Vagina (tissue), 2 donors: ENCODE measurements around the gene PRDM16.

Experiments
- POLR2A ChIP-seq, 2 donors: fragments of 450-650 bp; IDR thresholded peaks; one replicate each; pipeline ENCODE4 v1.6.1; 2017; ENCODE audit warnings: antibody characterized with exemption in 2 of 2, mild to moderate bottlenecking in 2 of 2, moderate library complexity in 2 of 2
- POLR2AphosphoS5 ChIP-seq, 2 donors: sonication (generic); formaldehyde crosslinking; IDR thresholded peaks; one replicate each; pipeline ENCODE4 v1.9.0; 2017; ENCODE audit warnings: antibody characterized with exemption in 2 of 2, mild to moderate bottlenecking in 2 of 2, low read depth in 1 of 2; ENCODE audit not compliant: insufficient read depth in 1 of 2
- TF ChIP-seq, protein P1 (sequence below), 3 experiments: fragments of 450-650 bp in 2 of 3; fragments of 200-600 bp in 1 of 3; sonication (generic) in 1 of 3; IDR thresholded peaks; one replicate each; pipeline ENCODE4 v1.5.1; 2017 to 2019; ENCODE audit warnings: antibody characterized with exemption in 3 of 3, mild to moderate bottlenecking in 2 of 3, moderate library complexity in 2 of 3

DNA sequence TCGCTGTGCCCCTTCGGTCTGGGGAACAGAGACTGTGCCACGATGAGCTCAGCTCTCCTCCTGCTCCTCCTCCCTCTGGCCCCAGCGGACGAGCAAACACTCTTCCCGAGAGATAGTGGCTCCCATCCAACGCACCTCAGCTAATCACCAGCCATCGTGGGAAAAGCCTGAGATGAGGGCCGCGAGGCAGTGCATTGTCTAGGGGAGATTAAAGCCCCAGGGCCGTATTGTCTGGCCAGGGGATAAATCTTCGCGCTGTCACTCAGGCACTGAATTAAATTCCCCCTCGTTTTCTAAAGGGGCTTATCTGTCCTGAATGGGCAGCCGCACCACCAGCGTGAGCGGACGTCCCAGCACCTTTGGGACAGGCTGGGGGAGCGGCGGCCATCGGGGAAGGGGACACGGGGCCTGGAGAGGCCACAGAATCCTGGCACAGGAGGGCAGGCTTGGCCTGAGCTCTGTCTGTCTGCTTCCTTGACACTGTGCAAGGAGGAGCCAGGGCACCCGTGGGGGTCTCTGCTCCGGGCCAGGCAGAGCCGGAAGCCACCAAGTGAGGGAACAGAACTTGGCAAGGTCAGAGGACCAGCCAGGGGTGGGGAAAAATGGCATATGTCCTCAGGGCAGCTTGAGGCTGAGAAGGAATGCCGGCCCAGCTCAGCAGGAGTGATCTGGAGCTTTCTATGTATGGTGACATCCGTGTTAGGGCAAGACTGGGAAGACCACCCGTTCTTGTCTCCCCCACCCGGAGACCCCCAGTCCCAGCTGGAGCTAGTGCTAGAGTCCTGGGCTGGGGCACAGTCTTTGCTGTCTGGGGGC, 32.3 kb downstream of the PRDM16 start:
- TF ChIP-seq, protein P1, sequence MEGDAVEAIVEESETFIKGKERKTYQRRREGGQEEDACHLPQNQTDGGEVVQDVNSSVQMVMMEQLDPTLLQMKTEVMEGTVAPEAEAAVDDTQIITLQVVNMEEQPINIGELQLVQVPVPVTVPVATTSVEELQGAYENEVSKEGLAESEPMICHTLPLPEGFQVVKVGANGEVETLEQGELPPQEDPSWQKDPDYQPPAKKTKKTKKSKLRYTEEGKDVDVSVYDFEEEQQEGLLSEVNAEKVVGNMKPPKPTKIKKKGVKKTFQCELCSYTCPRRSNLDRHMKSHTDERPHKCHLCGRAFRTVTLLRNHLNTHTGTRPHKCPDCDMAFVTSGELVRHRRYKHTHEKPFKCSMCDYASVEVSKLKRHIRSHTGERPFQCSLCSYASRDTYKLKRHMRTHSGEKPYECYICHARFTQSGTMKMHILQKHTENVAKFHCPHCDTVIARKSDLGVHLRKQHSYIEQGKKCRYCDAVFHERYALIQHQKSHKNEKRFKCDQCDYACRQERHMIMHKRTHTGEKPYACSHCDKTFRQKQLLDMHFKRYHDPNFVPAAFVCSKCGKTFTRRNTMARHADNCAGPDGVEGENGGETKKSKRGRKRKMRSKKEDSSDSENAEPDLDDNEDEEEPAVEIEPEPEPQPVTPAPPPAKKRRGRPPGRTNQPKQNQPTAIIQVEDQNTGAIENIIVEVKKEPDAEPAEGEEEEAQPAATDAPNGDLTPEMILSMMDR (IDR thresholded peaks at IDR 0.05): no peak
- TF ChIP-seq POLR2A (IDR thresholded peaks at IDR 0.05) (no peak), POLR2AphosphoS5 (IDR thresholded peaks at IDR 0.05; ENCODE audit: insufficient read depth in 1 of 2, low read depth in 1 of 2) (no peak)
